Sigmoid colon (tissue), 7 donors: ENCODE measurements around the gene TEC. TPM values are rescaled to one million over a fixed set of nuclear protein-coding genes. Genes with fewer than 3 reads are reported as not detected.

Source experiments
- DNase-seq: peaks from one replicate; pipeline ENCODE4 v3.0.0-alpha.2; 2019
- H3K27ac ChIP-seq, 4 donors: fragments of 200-600 bp; sonication (generic); one replicate each; pipeline ENCODE4 v1.5.1; 2016 to 2019; ENCODE audit warnings: mild to moderate bottlenecking in 1 of 4
- H3K27me3 ChIP-seq, 3 donors: fragments of 200-600 bp; sonication (generic); one replicate each; pipeline ENCODE4 v1.5.1; 2019; ENCODE audit warnings: mild to moderate bottlenecking in 1 of 3
- H3K36me3 ChIP-seq, 4 donors: fragments of 200-600 bp; sonication (generic); one replicate each; pipeline ENCODE4 v1.5.1; 2016 to 2019
- H3K4me1 ChIP-seq, 4 donors: fragments of 200-600 bp; sonication (generic); one replicate each; pipeline ENCODE4 v1.5.1; 2017 to 2019
- H3K4me3 ChIP-seq, 4 donors: fragments of 200-600 bp; sonication (generic); one replicate each; pipeline ENCODE4 v1.5.1; 2017 to 2019; ENCODE audit warnings: mild to moderate bottlenecking in 2 of 4, moderate library complexity in 1 of 4
- H3K9me3 ChIP-seq, 4 donors: fragments of 200-600 bp in 3 of 4; sonication (generic) in 3 of 4; one replicate each; pipeline versions ENCODE4 v1.5.1 to v1.6.1; 2013 to 2019
- CTCF ChIP-seq, 4 experiments: fragments of 450-650 bp in 3 of 4; fragments of 200-600 bp in 1 of 4; IDR thresholded peaks; one replicate each; pipeline ENCODE4 v1.5.1; 2016 to 2019; ENCODE audit warnings: antibody characterized with exemption in 4 of 4, mild to moderate bottlenecking in 3 of 4, moderate library complexity in 2 of 4
- EP300 ChIP-seq, 4 donors: sonication (generic); formaldehyde crosslinking; IDR thresholded peaks; one replicate each; pipeline ENCODE4 v1.6.1; 2017; ENCODE audit warnings: antibody characterized with exemption in 4 of 4
- POLR2A ChIP-seq, 2 donors: fragments of 450-650 bp; IDR thresholded peaks; one replicate each; pipeline ENCODE4 v1.6.1; 2016; ENCODE audit warnings: antibody characterized with exemption in 2 of 2, mild to moderate bottlenecking in 2 of 2, moderate library complexity in 2 of 2
- POLR2AphosphoS5 ChIP-seq, 4 donors: sonication (generic); formaldehyde crosslinking; IDR thresholded peaks; one replicate each; pipeline ENCODE4 v1.6.1; 2017; ENCODE audit warnings: antibody characterized with exemption in 4 of 4
- WGBS, 2 donors: extraction: QIAGEN DNeasy Blood & Tissue Kit; methylation state at CpG; one replicate each; pipeline ENCODE4 v1.1.7; 2013; 5-methylcytosine and 5-hydroxymethylcytosine counted together
- intact Hi-C: fragments of 100-400 bp; cut with DNase I; formaldehyde crosslinking; loops from one replicate; pipeline ENCODE4 v1.15.1; 2023
- polyA plus RNA-seq, 3 donors: library from polyadenylated mRNA; stranded (reverse); fragments of 200-250 nt; gene quantifications; one replicate each; pipeline ENCODE4 v1.2.3, GENCODE V29; 2013
- total RNA-seq, 4 donors: library from RNA; depleted of rRNA; stranded (reverse); fragments of >200 nt; gene quantifications; one replicate each; pipeline ENCODE4 v1.1.0, GENCODE V29; 2016
- donor health status: healthy with polysubstance abuse.
- donor health status: Bipolar disorder and iron deficiency.
- donor health status: healthy.

TEC gene
- total and polyA plus RNA-seq, 7 donors = 1.1 to 5.3 (median 2.0) TPM

DNA sequence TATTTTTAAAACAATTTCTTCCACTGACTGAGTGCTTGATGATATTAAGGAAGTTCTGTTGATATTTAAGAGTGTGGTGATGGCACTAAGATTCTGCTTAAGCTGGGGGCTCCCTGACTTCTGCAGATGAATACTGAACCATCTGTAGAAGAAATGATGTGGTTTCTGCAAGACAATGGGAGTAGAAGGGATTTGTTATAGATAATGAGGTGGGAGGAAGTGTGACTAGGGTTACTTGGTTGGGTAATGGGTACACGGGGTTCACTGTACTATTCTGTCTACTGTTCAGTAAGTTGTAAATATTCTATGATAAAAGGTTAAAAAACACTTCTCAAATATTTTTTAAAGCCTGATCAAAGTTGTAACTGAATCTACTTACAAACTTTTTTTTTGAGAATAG lies 74.7 kb downstream of the TEC start:
- Histone ChIP-seq H3K4me1 (peaks cover 0 to 4% (median 0%) of the 10 kb centered on the region in 4 donors), H3K4me3 (no peak overlapping the region), H3K9me3 (no peaks in the 10 kb centered on the region), H3K27me3 (no peaks in the 10 kb centered on the region), H3K27ac (no peak overlapping the region), H3K36me3 (no peaks in the 10 kb centered on the region)
- 37 to 44% methylated on average over 1 of the region's 1 CpG for WGBS, 2 donors
- intact Hi-C loops = no loop called here
- TF ChIP-seq CTCF (IDR thresholded peaks at IDR 0.05) (no peak), POLR2AphosphoS5 (IDR thresholded peaks at IDR 0.05) (no peak), EP300 (IDR thresholded peaks at IDR 0.05) (no peak), POLR2A (IDR thresholded peaks at IDR 0.05) (no peak)
- no peak for DNase-seq

GRCh38 chr4:48193921-48194468 lies 75.6 kb downstream of the TEC start:
- H3K36me3 ChIP-seq = no peaks in the 10 kb centered on the region
- WGBS, 2 donors = 94 to 97% methylated on average over 3 of the region's 3 CpGs
- peaks cover 0 to 4% (median 0%) of the 10 kb centered on the region in 4 donors for H3K4me1 ChIP-seq
- no peak overlapping the region for H3K4me3 ChIP-seq
- TF ChIP-seq POLR2A (IDR thresholded peaks at IDR 0.05) = no peak
- TF ChIP-seq EP300 (IDR thresholded peaks at IDR 0.05) = no peak
- TF ChIP-seq CTCF (IDR thresholded peaks at IDR 0.05) = no peak
- TF ChIP-seq POLR2AphosphoS5 (IDR thresholded peaks at IDR 0.05) = no peak
- no peak for DNase-seq
- H3K27ac ChIP-seq = no peak overlapping the region
- intact Hi-C loops = no loop called here
- H3K27me3 ChIP-seq = no peaks in the 10 kb centered on the region
- H3K9me3 ChIP-seq = no peaks in the 10 kb centered on the region

- TF ChIP-seq POLR2A (IDR thresholded peaks at IDR 0.05) = no peak
- TF ChIP-seq EP300 (IDR thresholded peaks at IDR 0.05) = no peak
- TF ChIP-seq POLR2AphosphoS5 (IDR thresholded peaks at IDR 0.05) = no peak
- no peak for TF ChIP-seq CTCF (IDR thresholded peaks at IDR 0.05)
- 91 to 92% methylated on average over 6 of the region's 6 CpGs for WGBS, 2 donors
Measured at GRCh38 chr4:48193096-48193836, 76.4 kb downstream of the TEC start.

GRCh38 chr4:48191758-48192157 lies 77.9 kb downstream of the TEC start:
- H3K4me3 ChIP-seq = no peak overlapping the region
- no peaks in the 10 kb centered on the region for H3K9me3 ChIP-seq
- intact Hi-C loops = no loop called here
- no peak overlapping the region for H3K27ac ChIP-seq
- H3K36me3 ChIP-seq = no peaks in the 10 kb centered on the region
- WGBS, 2 donors = 51 to 88% methylated on average over 1 of the region's 1 CpG
- TF ChIP-seq EP300 (IDR thresholded peaks at IDR 0.05) (no peak), POLR2A (IDR thresholded peaks at IDR 0.05) (no peak), POLR2AphosphoS5 (IDR thresholded peaks at IDR 0.05) (no peak), CTCF (IDR thresholded peaks at IDR 0.05) (no peak)
- peaks cover 0 to 4% (median 0%) of the 10 kb centered on the region in 4 donors for H3K4me1 ChIP-seq
- H3K27me3 ChIP-seq = no peaks in the 10 kb centered on the region
- no peak for DNase-seq

More at GRCh38 chr4:48193096-48193836, 76.4 kb downstream of the TEC start:
- Histone ChIP-seq H3K4me3 (no peak overlapping the region), H3K27me3 (no peaks in the 10 kb centered on the region), H3K9me3 (no peaks in the 10 kb centered on the region), H3K27ac (no peak overlapping the region), H3K4me1 (peaks cover 0 to 4% (median 0%) of the 10 kb centered on the region in 4 donors), H3K36me3 (no peaks in the 10 kb centered on the region)
- no peak for DNase-seq
- intact Hi-C loops = no loop called here
